Airway epithelial cell (primary cell): ENCODE results near the gene ADSS1. TPM values are rescaled to one million over a fixed set of nuclear protein-coding genes. Genes with fewer than 3 reads are reported as not detected.

Experiments used
- total RNA-seq: library from RNA; depleted of rRNA; stranded (reverse); fragments of >200 nt; gene quantifications from 2 replicates; pipeline ENCODE4 v1.2.3, GENCODE V29; 2015

ADSS1 gene
- 7.9 and 13.1 TPM in 2 replicates for total RNA-seq

DNA sequence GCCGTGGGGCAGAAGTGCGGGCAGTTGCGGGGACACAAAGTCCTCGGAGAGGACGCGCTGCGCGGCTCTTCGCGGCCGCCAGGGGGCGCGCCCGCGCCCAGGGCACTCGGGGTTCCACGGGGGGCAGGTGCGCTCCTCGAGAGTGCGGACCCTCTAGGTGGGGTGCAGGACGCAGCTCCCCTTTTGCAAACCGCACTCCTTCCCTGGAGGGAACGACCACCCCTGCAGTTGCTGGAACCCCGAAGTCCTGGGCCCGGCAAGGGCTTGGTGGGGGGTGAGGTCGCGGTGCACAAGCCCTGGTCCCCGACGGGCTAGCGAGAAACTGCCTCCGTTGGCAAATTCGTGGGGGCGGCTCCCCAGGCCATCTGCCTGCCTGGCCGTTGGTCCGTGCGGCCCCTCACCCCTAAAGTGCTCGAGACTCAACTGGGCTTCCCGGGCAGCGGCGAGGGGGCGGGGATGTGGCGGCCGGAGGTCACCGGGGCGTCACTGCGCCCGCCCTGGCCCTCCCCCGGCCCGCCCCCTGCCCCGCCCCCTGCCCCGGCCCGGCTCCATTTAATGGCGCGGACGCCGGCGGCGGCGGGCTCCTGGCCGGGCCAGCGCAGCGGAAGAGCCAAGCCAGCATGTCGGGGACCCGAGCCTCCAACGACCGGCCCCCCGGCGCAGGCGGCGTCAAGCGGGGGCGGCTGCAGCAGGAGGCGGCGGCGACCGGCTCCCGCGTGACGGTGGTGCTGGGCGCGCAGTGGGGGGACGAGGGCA, at the start of gene ADSS1:
Gene ADSS1, plus strand, starts transcription at position 579 of the 756 bp plus-strand sequence. Its CDS starts 42 bp downstream, at position 621.

DNA sequence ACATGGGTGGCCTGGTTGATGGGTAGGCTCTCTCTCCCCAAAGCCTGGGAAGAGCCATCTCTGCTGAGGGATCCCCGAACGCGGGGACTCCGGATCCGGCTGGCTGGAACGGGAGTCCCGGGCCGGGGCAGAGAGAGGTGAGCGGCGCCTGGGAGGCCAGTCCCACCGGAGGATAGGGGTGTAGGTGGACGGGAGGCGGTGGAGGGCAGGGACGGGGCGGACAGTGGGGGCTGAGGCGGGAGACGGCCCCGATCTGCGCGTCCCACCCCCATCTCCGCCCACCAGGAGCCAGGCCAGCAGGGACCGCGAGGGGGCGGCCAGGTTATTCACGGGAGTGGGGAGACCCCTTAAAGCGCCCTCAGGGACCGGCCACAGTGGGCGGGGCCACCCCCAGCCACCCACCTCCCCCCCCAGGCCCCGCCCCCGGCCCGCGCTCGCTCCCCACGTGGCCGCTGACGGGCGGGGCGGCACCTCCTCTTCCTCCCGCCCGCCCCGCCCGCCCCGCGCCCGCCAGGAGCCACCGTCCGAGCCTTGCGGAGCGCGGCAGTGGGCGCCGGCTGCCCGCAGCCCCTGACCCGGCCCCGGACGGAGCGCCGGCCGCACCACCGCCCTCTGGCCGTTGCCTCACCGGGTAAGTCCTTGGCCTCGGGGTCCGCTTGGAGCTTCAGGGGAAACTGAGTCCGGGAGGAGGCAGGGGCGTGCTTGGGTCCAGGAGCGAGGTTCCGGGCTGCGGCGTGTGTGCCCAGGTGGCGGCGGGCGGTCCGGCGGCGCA, 34.7 kb upstream of the ADSS1 start, which contains the start of gene INF2:
Gene INF2, plus strand, starts transcription at position 510 of the 772 bp plus-strand sequence. CDS start 11,748 bp downstream, outside the sequence.

DNA sequence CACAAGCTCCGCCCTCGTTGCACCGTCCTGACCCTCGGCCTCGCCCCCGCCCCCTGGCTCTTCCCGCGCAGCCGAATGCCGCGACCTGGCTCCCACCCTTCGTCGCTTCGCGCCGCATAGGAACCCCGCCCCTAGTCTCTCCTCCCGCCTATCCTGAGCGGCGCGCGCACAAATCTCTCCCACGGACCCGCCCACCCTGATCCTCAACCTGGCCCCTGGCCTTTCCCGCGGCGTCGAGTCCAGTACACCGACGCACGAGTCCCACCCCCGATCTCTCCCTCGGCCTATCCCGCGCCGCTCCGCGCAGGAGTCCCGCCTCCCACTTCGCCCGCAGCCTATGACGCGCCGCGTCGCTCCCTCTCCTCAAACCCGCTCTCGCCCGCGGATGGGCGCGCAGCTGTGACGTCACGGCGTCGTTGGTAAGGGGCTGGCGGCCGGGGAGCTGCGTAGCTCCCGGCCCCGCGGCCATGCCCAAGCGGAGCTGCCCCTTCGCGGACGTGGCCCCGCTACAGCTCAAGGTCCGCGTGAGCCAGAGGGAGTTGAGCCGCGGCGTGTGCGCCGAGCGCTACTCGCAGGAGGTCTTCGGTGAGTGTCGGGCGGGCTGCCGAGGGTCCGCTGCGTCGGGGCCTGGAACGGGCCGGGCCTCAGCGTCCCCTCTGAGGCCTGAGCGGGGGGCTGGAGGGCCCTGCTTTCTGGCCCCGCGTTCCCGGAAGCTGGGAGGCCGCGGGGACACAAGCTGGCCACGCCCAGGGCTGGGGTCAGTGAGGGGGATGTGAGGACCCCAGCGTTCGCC, 28.9 kb downstream of the ADSS1 start, which contains the start of gene SIVA1:
Gene SIVA1, plus strand, starts transcription at position 413 of the 793 bp plus-strand sequence. Its CDS starts 55 bp downstream, at position 468.

DNA sequence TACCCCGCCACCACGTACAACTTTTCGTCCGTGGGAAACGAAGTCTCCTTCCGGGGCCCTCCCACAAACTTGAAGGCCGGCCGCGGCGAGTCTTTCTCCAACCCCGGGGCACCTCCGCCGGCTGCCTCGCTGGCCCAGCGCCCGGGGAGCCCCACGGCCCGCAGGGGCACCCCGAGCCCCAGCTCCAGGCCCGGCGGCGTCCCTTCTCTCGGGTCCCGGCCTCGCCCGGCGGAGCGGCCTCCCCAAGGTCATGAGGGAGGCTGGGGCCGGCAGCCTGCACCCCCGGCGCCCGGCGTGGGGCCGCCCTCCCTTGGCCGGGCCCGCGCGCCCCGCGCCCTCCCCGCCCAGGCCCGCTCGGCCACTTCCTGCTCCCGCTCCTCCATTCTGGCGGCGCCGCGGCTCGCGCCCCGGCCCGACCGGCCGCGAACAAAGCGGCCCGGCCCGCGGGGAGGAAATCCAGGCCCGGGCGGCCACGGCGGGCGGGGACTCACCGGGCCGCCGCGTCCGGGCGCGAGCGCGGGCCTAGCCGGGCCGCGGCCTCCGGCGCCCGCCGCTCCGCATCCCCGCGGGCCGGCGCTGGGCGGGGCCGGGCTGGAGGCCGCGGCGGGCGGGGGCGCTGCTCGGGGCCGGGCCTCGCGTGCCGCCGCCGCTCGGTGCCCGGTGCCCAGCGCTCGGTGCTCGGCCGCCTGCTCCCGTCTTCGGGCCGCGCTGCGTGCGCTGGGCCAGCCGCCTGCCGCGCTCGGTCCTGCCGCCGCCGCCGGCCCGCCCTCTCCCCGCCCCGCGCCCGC, 71.2 kb downstream of the ADSS1 start, which contains the start of gene AKT1:
Gene AKT1, minus strand, starts transcription at position 756 of the 788 bp plus-strand sequence. CDS start 3,105 bp downstream, outside the sequence.

Other genes starting within 250 kb of the ADSS1 start
- not detected in 2 replicates for gene C14orf180, start 144.5 kb upstream of the ADSS1 start, total RNA-seq
- gene TMEM179, start 119.5 kb upstream of the ADSS1 start, total RNA-seq = 0.49 TPM in 1 of 2 replicates, not detected in the other
- gene INF2, start 34.6 kb upstream of the ADSS1 start, total RNA-seq = 56.7 and 60.9 TPM in 2 replicates
- gene SIVA1, start 28.9 kb downstream of the ADSS1 start, total RNA-seq = 327 and 456 TPM in 2 replicates
- gene AKT1, start 71.5 kb downstream of the ADSS1 start, total RNA-seq = 109 and 118 TPM in 2 replicates
- 3.9 and 6.0 TPM in 2 replicates for gene ZBTB42, start 76.9 kb downstream of the ADSS1 start, total RNA-seq
- gene CEP170B, start 141.0 kb downstream of the ADSS1 start, total RNA-seq = 35.4 and 42.4 TPM in 2 replicates
- gene PLD4, start 200.7 kb downstream of the ADSS1 start, total RNA-seq = not detected in 2 replicates